GM18951 (cell line): ENCODE measurements around the gene LCN2.
A peak's percentile ranks its signal among the peaks of the same experiment; 100 is the strongest.
"Not testable (repeated sequence)": the region's sequence is repeated elsewhere in the genome, so short reads cannot be mapped to it uniquely, and the experiment has no call there.

Experiments
- POLR2A ChIP-seq: IDR thresholded peaks from 4 replicates; pipeline ENCODE4 v1.6.1; 2011; ENCODE audit warnings: mild to moderate bottlenecking; ENCODE audit not compliant: insufficient read length, insufficient read depth; ENCODE audit errors: extremely low read depth
- in situ Hi-C: fragments of 300-500 bp; cut with MboI; formaldehyde crosslinking; loops from one replicate; pipeline ENCODE4 v1.12.0; 2022; ENCODE audit warnings: low sequenced_read_pairs, mixed read lengths, inconsistent platforms; ENCODE audit not compliant: unreplicated experiment

The LCN2 gene

DNA sequence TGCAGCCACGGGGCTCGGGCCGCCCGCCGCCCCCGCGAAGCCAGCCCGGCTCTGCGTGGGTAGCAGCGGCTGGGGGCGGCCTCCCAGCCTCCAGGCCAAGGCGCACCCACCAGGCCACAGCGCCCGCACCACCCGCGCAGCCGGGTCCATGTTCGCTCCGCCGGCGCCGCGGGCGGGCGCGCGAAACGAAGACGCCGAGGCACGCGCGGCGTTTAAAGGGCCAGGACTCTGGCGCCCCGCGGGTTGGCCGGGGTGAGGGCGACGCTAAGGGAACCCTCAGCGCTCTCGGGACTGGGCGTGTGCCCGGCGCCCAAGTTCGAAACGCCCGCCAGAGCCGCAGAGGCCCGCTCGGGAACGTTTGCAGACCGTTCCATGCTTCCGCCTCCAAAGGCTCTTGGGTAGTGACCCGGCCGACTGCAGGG lies 21.7 kb upstream of the LCN2 start, which contains the start of gene PTGES2:
PTGES2 (minus strand) TSS at position 162 of the 422 bp plus-strand sequence; CDS start at position 150, 12 bp downstream.
- peak; percentile 71 for TF ChIP-seq POLR2A
- in situ Hi-C loops: no loop called here

DNA sequence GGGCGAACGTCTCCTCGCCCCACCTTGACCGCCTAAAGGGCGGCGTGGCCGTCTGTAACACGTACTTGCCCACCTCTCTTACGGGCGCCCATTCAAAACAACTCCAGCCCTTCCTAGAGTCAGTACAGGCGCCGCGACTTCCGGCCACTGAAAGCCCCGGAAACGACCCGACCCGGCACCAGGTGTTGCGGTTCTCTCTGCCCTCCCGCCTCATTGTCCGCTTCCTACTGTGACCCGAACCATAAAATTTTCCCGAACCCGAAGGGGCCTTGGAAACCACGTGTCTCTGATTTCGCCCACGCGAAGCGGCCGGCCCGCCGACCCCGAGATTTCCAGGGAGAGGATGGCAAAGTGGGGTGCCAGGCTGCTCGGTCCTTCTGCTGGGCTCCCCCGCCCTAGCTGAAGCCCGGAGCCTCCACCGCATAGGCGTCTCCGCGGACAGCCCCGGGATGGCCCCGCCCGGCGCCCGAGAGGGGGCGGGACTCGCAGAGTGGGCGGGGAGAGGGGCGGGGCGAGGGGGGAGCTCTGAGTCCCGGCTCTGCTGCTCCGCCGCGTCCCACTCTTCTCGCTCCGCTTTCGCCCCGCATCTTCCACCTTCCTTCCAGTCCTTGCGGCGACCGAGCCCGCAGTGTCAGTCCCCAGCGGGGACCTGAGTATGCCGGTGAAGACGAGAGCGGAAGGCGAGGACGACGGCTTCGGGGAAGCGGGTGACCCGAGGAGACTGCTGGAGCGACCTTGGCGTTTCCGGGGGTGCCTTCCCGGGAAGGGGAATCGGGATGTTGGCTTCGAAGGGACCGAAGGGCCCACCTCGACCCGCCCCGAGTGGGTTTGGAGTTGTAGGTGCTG lies 21.0 kb upstream of the LCN2 start:
- in situ Hi-C loops: no loop called here
- peak; percentile 66 for TF ChIP-seq POLR2A

DNA sequence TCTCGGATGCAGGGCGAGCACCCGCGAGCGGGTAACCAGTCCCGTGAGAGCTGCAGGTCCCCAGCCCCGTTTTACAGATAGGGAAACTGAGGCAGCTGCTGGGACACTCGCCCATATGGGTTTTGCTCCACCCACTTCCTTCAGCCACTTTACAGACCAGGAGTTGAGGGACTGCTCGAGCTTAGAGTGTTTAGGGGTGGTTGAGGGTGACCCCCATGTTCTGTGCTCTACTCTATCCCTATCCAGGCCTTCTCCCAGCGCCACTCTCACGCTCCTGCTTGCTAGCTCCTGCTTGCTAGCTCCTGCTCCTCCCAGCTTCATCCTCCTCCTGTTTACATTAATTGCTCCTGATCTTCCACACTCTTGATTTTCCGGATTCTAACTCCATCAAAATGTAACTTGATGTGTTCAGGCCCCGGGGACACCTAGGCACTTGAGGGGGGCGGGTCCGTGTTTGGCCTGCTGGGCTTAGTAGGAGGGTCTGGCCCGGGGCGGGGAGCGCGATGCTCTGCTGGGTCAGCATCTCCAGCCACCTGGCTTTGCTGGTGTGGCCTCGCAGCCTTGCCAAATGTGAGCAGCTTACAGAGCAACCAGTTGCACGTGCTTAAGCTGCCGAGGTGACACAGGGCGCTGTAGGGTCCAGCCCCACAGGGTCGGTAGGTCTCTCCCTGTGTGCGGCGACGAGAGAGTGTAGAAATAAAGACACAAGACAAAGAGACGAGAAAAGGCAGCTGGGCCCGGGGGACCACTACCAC lies 20.2 kb upstream of the LCN2 start:
- in situ Hi-C loops: no loop called here
- TF ChIP-seq POLR2A: no peak

DNA sequence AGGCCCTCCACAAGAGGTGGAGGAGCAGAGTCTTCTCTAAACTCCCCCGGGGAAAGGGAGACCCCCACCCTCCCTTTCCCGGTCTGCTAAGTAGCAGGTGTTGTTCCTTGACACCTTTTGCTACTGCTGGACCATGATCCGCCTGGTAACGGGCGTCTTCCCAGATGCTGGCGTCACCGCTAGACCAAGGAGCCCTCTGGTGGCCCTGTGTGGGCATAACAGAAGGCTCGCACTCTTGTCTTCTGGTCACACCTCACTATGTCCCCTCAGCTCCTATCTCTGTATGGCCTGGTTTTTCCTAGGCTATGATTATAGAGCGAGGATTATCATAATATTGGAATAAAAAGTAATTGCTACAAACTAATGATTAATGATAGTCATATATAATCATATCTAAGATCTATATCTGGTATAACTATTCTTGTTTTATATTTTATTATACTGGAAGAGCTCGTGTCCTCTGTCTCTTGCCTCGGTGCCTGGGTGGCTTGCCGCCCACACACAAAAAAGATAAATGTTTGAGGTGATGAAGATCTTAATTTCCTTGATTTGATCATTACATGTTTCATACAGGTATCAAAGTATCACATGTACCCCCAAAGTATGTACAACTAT lies 19.2 kb upstream of the LCN2 start:
- in situ Hi-C loops: not testable (repeated sequence)

DNA sequence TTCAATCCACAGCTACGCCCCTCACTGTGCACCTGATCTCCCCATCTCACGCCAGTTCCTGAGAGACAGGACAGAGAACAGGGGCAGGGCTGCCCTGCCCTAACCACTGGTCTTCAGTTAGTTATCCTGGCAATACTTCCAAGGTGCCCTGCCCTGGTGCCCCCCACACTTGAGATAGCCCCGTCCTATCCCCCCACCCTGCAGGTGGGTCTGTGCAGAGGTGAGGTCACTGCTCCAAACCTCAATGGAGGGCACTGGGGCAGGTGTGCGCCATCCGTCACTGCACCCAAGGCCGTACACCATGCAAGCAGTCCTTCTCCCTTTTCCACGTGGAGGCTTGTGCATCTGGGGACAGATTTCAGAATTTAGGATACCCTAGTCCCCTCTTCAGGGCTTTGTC lies 18.6 kb upstream of the LCN2 start:
- in situ Hi-C loops: not testable (repeated sequence)

DNA sequence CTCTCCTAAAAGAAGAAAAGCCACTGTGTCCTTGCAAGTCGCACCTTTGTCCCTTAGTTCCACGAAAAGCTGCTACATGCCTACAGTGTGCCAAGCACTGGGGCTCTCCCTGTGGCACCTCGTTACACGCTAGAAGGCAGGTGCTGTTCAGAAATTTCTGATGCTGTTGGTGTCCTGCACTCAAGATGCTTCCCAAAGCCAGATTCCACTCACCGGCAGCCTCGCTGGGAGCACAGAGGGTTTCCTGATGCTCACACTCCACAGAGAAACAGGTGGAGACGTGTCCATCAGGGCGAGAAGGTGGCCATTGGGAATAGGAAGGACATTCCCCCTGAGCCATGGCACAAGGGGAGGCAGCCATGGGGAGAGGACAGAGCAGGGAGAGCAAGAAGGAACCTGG lies 17.9 kb upstream of the LCN2 start:
- in situ Hi-C loops: not testable (repeated sequence)

DNA sequence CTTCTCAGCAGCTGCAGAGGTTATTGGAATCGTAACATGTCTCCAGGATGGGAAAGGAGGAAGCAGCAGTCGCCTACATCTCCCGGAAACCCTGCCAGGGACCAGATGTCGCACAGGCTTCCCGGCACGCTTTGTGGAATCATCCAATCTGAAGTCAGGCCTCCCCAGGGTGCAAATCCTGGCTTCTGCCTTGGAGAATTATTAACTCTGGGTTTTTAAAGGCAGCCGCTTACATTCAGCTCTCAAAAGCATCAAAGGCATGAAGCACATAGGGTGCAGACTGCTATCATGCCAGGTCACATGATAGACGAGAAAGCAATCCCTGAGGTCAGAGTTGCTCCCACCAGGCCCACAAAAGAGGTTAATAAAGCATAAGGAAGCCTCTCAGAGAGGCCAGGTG lies 17.1 kb upstream of the LCN2 start:
- in situ Hi-C loops: not testable (repeated sequence)

DNA sequence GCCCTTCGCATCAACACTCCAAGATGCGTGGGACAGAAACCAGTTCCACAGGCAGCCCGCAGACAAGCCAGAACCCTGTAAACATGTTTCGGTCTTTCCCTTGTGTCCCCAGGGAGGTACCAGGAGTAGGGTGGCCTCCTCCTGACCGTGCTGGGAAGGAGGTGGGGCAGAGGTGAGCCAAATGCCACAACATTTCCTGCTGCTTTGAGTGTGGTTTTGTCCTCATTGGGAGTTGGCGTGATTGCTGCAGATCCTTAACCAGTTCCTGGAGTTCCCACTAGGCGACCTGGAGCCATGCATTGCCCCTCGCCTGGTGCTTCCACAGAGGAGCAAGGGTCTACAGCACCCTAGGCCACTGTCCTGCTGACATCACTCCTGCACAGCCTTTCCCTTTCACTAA lies 13.7 kb upstream of the LCN2 start:
- in situ Hi-C loops: not testable (repeated sequence)

DNA sequence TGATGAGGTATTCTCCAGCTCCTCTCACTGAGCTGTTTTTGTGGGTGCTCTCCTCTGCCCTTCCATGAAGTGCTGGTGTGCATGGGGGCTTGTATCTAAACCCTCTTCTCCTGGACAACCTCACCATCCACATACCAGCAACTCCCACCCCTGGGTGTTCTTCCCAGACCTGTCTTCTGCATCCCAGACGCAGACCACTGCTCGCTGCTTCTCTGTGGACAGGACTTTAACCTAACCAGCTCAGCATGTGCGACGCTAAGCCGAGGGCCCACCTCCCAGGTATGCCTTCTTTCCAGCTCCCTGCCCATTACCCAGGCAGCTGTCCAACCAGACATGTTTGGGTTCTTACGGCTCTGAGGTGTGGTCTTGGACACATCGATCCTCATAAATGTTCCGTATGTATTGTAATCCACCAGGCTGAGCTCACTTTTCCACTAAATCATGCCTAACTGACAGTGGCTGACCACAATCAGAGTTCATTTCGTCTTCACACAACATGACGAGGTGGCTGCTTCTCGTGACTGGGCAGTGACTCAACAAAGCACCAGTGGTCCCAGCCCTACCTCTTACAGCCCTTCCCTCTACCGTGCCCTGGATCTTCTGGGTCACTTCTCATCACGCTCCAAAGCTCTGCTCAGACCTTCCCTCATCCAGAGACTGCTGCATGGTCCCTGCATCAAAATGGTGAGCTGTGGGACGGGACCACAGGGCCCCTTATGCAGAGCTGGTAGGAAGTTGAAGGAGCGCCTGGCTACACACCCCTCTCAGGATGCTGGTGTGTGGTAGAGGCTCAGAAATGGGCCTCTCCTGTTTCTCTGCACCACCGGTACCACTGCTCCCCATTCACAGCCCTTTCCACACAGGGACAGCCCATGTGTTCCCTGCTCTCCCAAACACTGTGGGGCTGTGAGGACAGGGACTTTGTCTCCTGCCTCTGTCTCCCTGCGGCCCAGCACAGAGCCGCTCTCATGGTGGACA lies 12.1 kb upstream of the LCN2 start:
- no peak for TF ChIP-seq POLR2A
- in situ Hi-C loops: no loop called here

DNA sequence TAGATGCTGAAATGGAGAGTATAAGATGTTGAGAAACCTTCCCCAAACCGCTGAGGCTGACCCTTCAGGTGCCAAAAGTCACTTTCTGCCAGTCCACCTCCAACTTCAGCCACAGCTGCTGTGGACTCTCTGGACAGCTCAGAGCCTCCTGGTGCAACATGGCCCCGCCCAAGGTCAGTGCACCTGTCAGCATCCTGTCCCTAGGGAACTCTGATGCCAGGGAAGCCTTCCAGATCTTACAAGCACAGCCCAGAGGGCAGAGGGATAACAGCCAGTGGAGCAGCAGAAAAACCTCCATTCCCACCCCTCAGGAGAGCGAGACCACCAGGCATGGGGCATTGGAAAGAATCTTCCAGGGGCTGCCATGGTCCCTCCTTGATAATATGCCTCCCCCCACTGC lies 11.3 kb upstream of the LCN2 start:
- in situ Hi-C loops: no loop called here
- TF ChIP-seq POLR2A: no peak

DNA sequence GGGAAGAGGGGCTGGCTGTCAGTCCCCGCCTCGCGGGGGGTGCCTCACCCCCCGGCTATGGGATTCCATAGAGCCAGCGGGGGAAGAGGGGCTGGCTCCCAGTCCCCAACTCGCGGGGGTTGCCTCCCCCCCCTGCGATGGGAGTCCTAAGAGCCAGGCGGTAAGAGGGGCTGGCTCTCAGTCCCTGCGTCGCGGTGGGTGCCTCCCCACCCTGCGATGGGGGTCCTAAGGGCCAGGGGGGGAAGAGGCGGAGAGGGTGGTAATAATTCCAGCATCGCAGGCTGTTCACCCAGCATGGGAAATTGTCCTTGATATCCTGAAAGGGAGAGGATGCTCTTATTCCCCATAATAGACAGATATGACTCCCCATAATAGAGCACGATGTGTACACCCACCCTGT lies 9.6 kb upstream of the LCN2 start:
- in situ Hi-C loops: no loop called here
- no peak for TF ChIP-seq POLR2A

DNA sequence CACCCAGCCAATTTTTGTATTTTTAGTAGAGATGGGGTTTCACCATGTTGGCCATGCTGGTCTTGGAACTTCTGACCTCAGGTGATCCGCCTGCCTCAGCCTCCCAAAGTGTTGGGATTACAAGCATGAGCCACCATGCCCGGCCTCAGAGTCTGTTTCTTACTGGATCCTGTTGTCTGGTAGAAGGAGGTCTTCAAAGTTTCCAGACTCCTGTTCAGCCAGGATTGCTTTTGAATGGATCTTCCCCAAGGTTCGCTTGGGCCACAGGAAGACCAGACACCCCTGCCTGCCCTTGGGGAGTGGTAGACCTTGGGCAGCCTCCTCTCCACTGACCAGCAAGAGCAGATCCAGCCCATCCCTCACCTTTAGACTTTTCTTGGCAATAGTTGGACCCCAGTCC lies 7.6 kb upstream of the LCN2 start:
- in situ Hi-C loops: no loop called here

DNA sequence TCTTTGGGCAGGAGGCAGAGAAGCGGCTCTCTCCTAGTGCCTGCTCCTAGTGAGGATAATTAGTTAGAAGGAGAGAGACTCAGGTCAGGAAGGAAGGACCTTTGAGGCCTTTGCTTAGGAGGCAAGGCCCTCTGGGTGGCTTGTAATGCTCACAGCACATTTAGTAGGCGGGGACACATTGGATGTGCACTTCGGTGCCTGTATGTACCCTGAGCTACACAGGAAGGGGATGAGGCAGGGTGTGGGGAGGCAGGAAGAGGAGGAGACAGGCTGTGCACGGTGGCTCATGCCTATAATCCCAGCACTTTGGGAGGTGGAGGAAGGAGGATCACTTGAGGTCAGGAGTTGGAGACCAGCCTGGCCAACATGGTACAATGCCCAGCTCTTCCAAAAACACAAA lies 7.2 kb upstream of the LCN2 start:
- TF ChIP-seq POLR2A: no peak
- in situ Hi-C loops: no loop called here

More for the DNA sequence above, 7.6 kb upstream of the LCN2 start:
- no peak for TF ChIP-seq POLR2A
